NCI-H345 treated with DMSO at 0.1 percent for 48 hours (cell line): ENCODE data around the gene UCP2.
"Not testable (repeated sequence)": the region's sequence is repeated elsewhere in the genome, so short reads cannot be mapped to it uniquely, and the experiment has no call there.

Experiments
- DNase-seq: peaks from one replicate; lab custom pipeline; 2025; ENCODE audit not compliant: unreplicated experiment; lab: John Stamatoyannopoulos, UW

The UCP2 gene

DNA sequence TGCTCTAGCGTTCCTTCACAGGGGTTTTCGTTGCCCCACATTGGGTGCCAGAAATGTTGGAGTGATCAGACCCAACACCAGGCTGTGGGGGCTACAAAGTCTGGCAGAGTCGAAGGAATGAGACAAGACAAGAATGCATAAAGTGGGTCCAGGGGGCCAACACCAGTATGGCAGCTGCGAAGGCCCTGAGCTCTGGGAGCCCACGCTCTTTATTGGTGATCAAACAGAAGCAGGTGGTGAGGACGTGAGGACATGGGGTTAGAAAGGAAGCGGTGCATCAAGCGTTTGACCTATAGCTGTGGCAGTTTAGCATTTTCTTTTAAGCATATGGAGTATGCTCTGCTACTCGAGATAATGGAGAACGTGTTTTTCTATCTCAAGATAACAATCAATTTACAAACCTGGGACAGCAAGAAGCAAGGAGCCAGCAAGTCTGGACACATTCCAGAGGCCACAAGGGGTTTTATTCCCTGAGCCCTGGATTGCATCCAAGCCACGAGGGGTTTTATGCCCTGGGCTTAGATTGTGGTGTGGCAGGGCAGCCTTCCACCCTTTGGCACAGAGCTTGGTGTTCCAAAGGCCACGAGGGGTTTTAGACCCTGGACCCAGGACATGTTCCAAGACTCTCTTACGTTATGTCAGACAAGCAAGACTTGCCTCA lies 35.7 kb downstream of the UCP2 start:
- DNase-seq: no peak

DNA sequence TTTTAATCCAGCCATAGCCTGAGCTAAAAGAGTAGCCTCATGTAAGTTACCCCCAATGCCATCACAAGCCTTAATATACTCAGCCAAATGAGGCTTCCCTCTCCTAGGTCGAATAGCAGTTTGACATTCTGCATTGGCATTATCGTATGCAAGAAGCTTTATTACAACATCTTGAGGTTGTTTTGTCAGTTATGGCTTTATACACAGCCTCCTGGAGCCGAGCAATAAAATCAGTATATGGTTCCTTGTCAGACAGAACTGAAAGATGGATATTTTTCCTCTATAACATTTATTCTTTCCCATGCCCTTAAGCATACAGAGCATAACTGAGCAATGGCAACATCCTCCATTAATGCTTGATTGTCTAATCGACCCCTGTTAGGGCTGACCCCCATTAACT lies 37.2 kb downstream of the UCP2 start:
- no peak for DNase-seq

DNA sequence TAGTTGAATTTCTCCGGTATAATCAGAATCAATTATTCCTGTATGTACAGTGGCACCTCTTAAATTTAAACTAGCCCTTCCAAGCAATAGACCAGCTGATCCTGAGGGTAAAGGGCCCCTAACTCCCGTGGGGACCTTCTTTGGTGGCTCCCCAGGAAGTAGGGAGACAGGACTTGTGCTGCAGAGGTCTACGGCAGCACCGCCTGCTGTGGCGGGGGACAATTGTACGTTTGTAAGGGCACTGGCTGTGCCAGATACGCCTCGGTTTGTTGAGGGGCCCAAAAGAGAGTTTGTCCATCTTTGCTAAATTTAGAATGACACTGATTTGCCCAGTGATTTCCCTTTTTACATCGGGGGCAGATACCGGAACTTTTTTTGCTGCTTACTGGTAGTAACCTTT lies 37.7 kb downstream of the UCP2 start:
- no peak for DNase-seq

DNA sequence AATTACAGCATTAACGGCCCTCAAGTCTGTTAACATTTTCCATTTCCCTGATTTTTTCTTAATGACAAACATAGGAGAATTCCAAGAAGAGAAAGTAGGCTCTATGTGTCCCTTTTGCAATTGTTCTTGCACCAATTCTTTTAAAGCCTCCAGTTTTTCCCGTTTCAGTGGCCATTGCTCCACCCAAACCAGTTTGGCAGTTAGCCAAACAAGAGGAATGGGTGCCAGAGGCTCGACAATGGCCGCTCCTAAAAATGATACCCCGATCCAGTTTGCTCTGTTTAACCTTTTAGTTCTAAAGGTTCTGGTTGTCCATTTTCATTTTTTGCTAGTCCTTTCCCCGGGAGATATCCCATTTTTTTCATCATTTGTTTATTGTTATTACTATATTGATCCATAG lies 38.6 kb downstream of the UCP2 start:
- DNase-seq: no peak

DNA sequence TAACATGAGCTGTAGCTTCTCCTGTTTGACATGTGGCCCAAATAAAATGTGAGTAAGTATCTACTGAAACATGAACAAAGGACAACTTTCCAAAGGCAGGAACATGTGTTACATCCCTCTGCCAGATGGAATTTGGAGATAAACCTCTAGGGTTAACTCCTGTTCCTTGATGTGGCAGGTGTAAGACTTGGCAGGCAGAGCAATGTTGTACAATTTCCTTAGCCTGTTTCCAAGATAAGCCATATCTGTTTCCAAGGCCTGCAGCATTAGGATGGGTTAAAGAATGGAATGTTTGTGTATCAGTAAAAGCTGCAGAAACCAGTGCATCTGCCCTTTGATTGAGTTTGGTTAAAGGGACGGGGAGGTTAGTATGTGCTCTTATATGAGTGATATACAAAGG lies 40.6 kb downstream of the UCP2 start:
- no peak for DNase-seq

DNA sequence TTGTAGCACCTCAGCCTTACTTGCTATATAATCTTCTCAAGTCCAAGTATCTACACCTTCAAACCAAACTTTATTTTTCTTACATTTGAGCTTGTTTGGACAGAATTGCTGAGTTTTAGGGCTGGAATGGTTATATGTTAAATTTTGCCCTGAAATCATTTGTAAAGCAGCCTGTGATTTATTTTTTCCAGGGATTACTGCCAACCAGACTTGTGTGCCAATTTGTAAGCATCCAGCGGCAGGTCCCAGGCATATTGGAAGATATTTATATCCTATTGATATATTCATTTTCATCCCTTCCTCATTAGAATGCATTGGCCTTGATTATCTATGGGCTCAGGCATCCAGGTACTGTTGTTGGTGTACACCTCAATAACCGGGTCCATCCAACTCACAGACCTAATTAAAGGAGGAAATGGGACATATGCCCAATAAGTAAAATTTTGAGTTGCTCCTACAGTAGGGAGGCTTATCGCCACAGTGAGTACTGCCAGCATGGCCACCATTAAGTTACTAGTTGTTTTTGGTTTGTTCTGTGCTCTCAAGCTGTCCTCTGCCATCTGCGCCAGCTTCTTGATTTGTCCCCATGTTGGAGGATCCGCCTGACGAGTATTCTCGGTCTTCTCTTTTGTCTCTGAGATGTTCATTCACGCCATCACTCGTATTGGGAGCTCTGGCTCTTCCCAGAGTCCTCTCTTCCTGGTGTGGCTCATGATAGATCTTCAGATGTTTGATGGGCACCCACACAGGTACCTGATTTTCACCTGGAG lies 41.7 kb downstream of the UCP2 start:
- DNase-seq: no peak

DNA sequence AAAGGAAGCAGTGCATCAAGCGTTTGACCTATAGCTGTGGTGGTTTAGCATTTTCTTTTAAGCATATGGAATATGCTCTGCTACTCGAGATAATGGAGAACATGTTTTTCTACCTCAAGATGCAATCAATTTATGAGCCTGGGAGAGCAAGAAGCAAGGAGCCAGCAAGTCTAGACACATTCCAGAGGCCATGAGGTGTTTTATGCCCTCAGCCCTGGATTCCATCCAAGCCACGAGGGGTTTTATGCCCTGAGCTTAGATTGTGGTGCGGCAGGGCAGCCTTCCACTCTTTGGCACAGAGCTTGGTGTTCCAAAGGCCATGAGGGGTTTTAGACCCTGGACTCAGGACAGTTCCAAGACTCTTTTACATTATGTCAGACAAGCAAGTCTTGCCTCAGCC lies 43.5 kb downstream of the UCP2 start:
- no peak for DNase-seq

DNA sequence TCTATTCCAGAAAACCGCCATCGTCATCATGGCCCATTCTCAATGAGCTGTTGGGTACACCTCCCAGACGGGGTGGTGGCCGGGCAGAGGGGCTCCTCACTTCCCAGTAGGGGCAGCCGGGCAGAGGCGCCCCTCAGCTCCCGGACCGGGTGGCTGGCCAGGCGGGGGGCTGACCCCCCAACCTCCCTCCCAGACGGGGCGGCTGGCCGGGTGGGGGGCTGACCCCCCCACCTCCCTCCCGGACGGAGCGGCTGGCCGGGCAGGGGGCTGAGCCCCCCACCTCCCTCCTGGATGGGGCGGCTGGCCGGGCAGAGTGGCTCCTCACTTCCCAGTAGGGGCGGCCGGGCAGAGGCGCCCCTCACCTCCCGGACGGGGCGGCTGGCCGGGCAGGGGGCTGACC lies 46.6 kb downstream of the UCP2 start:
- not testable (repeated sequence) for DNase-seq

DNA sequence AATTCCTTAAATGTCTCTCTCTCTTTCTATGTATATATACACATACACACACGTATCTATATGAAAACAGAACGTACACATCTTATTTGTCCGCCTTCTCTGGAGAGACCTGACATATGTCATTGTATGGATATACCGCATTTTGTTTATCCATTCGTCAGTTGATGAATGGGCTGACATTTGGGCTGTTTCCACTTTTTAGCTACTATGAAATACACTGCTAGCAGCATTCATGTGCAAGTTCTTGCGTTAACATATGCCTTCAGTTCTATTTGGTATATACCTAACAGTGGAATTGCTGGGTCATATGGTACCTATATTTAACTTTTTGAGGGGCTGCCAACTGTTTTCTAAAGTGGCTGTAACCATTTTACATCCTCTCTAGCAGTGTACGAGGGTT lies 49.9 kb downstream of the UCP2 start:
- DNase-seq: no peak

DNA sequence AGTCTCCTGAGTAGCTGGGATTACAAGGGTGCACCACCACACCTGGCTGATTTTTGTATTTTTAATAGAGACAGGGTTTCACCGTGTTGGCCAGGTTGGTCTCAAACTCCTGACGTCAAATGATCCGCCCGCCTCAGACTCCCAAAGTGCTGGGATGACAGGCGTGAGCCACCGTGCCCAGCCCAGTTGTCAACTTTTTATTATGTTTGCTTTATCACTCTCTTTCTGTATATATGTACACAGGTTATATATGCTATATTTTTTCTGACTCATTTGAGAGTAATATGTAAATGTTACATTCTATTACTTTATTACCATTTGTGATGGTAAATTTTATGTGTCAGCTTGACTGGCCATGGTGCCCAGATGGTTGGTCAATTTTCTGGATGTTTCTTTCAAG lies 50.7 kb downstream of the UCP2 start:
- DNase-seq: no peak

DNA sequence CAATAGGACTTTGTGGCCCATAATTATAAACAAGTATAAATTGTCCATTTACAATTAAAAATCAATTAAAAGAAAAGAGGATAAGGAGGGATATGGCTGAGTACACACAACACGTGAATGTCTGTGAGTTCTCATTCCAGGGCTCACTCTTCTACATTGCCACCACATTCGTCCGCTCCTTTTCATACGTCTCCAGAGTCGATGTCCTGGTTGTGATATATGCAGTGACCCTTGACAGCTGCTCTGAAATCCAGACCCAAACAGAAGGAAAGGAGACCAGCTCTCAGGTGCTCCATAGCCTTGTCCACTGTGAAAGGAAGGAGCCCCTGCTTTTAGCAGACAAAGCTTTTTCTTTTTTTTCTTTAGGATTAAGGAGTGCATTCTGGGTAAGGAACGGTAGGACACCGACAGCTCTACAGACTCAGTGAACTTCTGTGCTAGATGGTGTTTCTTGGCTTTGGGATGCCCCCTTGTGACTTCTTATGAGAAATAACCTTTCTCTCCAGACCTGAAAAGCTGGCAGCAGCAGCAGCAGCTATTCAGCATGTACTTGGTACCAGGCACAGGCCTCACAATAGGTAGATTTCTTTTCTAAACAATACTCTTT lies 51.5 kb downstream of the UCP2 start:
- no peak for DNase-seq

DNA sequence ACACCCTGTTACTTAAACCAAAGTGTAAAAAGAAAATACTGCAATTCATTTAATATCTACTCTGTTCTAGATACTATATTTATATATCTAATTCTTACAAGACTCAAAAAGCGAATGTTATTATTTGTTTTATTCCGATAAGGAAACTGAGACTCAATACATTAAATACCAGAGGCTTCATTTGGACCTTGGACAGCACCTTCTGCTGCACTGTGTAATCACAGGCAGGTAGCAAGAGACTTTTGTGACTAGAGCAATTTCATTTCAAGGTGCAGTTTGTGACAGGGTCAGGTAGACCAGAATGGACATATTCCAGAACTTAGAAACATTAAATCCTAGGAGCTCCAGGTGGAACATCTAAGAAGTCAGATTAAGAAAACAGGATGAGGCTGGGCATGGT lies 53.3 kb downstream of the UCP2 start:
- DNase-seq: no peak
